Stimulated activated CD4-positive, alpha-beta T cell treated with anti-CD3 and anti-CD28 coated beads, Interleukin-12 subunit alpha, Interleukin-12 subunit beta, amount 100 ng/mL, for 4 hours (primary cell): ENCODE measurements around the gene GNG14.
"Not testable (repeated sequence)": the region's sequence is repeated elsewhere in the genome, so short reads cannot be mapped to it uniquely, and the experiment has no call there.

Experiments used
- DNase-seq: peaks from one replicate; pipeline ENCODE4 v3.0.0-alpha.2; 2020

Gene GNG14

DNA sequence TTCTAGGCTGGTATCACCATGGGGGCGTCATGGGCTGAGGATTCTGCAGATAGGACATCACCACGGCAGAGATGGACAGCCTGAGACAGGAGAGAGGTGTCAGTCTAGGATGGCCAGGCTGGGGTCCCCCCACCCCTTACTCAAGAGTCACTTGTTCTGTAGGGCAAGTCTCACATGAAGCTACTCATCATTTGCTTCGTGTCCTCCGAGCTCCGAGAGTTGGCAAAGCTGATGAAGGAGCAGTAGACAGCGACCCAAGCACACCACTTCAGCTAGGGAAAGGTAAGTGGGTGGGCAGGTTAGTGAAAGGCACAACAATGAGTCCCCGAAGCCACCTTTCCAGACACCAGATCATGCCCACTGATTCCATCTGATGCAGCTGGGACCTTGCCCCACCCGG lies 19.5 kb upstream of the GNG14 start:
- no peak for DNase-seq

DNA sequence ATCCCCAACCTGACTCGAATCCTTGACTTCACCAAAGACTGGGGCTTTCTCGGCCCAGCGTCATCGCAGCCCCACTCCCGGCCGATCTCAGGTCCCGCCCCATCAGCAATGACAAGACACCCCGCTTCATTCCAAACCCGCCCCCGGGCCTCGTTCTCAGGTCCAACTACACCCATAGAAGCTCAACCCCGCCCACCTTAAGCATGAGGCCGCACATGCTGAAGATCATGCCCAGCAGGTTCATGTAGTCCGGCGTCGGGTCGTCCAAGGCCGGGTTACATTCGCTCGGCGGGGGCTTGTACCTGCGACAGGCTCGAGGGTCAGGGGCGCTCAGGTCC lies 18.9 kb upstream of the GNG14 start:
- peak; percentile 58 for DNase-seq

DNA sequence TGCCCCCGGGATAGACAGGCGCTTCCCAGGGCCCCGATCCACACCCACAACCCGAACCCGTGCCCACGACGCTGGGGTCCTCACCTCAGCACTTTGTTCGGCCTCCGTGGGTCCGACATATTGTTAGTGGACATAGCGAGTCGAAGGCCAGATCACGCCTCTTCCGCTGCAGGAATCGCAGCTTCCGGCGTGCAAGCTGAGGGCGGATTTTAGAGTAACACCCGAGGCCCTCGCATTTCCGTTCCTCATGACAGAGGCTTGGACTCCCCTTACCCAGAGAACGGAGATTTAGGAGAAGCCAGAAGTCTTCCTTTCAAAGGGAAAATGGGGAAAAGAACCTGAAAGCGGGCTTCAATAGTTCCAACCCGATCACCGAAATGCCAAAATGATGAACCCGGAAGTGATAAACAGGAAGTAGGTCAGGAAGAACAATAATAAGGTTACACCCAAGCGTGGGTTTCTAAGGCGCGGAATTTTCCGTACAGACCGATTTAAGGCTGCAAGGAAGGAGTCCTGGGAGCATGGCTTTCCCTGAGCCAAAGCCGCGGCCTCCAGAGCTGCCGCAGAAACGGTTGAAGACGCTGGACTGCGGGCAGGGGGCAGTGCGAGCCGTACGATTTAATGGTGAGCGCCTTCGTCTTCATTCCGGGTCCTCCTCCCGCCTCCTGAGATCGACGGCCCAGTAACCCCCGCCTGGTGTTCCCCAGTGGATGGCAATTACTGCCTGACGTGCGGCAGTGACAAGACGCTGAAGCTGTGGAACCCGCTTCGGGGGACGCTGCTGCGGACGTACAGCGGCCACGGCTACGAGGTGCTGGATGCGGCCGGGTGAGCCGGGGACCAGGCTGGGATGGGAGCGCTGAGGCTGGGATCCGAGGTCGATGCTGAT lies 18.3 kb upstream of the GNG14 start:
- peak; percentile 70 for DNase-seq

DNA sequence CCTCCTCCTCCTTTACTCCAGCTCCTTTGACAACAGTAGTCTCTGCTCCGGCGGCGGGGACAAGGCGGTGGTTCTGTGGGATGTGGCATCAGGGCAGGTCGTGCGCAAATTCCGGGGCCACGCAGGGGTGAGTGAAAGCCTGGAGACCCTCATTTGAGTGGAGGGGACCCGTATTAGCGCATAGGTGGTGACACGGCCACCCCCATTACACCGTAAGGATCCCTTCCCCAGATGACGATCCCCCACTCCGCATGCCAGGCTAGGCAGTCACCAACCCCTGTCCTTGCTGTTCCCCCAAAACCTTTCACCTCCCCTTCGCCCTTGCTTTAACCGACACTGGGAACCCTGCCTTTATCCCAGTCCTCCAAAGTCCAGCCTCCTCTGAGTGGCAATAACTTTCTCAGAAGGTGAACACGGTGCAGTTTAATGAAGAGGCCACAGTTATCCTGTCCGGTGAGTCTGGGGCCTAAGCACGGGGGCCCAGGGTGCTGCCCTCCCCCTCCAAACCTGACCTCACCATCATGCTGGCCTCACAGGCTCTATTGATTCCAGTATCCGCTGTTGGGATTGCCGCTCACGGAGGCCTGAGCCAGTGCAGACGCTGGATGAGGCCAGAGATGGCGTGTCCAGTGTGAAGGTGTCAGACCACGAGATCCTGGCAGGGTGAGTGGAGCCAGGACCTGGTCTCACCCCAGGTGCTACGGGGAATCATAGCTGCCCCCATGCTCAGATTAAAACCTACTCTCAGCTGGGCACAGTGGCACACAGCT lies 17.5 kb upstream of the GNG14 start:
- DNase-seq, result no peak

DNA sequence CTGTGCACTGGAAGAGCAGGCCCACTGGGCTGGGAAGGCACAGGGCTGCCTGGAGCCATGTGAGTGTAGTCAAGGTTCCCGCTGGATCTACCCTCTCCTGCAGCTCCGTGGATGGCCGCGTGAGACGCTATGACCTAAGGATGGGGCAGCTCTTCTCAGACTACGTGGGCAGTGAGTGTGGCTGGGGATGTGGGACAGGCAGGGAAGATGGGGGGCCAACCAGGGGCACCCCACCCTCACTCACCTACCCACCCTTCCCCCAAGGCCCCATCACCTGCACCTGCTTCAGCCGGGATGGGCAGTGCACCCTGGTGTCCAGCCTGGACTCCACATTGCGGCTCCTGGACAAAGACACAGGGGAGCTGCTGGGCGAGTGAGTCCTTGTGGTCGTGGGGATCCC lies 15.1 kb upstream of the GNG14 start:
- DNase-seq, result no peak

DNA sequence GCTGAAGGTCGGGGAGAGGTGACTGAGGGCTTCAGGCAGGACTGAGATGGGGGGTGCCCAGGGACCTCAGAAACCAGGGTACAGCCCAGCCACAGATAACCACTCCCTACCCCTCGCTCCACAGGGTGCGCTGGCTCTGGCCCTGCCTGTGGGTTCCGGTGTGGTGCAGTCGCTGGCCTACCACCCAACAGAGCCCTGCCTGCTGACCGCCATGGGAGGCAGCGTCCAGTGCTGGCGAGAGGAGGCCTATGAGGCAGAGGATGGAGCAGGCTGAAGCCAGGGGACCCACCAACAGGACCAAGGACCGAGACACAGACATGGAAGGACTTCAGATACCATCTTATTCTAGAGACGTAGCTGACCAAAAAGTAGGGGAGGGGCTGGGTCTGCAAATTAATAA lies 12.4 kb upstream of the GNG14 start:
- no peak for DNase-seq

DNA sequence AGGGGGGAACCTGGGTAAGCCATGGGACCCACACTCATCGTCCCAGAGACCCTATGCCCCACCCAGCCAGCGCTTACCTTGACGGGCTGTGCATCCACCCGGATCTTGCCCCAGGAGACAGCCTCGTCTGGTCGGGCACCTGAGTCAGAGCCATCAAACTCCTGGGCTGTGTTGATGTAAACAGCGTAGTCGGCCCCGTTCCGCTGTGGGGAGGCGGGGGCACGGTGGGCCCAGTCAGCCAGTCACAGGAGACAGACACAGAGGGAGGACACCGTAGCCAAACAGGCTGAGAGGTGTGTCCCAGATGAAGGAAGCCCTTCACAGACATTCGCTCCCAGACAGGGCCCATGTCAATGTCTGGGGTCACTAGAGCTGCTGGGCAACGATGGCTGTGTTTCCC lies 11.9 kb upstream of the GNG14 start:
- no peak for DNase-seq

DNA sequence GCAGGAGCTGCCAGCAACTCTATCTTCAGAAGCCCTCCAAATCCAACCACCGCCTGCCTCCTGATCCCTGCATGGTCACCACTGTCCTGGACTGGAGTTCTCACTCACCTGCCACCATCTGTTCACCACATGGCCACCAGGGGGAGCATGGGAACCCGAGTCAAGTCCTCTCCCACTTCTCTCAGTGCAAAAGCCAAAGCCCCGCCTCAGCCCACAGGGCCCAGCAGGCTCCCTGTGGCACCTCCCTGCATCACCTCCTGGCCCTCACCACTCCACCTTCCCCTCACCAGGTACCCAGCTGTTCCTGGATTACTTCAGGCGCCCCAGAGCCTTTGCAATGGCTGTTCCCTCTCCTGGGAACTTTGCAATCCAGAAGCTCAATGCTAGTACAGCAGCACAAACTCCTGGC lies 11.4 kb upstream of the GNG14 start:
- DNase-seq, result peak; percentile 88

DNA sequence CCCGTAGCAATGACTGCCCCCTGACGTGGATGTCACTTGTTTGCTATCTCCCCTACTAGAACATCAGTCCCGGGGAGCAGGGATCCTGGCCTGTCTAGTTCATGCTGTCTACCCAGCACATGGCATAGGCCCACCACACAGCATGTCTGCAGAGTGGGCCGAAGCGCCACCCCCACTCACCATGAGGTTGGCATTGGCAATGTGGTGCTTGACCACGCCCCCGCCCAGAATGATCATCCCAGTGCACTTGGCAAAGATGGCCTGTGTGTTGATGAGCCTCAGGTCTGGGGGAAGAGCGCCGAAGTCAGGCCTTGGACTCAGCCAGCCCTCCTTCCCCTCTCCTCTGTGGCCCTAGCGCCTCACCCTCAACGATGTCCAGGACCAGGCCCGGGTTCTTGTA lies 10.9 kb upstream of the GNG14 start:
- no peak for DNase-seq

DNA sequence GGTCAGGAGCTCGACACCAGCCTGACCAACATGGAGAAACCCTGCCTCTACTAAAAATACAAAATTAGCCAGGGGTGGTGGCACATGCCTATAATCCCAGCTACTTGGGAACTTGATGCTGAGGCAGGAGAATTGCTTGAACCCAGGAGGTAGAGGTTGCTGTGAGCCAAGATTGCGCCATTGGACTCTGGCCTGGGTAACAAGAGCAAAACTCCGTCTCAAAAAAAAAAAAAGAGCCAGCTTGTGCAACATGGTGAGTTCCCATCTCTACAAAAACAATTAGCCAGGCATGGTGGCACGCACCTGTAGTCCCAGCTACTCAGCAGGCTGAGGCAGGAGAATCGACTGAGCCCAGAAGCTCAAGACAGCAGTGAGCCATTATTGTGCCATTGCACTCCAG lies 9.8 kb upstream of the GNG14 start:
- DNase-seq, result not testable (repeated sequence)

DNA sequence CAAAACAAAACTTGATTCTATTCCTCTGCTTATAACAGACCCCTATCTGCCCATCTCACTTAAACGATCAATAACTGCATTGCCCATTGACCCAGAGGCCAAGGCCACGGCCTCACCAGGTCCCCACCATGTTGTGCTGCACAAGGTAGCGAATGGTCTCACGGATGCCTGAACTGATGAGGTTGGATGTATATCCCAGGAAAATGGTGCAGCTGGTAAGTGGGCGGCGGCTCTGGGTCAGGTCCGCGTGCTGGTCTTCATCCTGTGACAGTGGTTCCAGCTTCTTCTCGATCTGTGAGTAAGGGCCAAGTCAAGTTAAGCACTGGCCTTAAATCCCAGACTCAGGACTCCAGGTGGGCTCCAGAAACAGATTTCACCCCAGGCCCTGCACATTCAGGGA lies 7.8 kb upstream of the GNG14 start:
- no peak for DNase-seq

DNA sequence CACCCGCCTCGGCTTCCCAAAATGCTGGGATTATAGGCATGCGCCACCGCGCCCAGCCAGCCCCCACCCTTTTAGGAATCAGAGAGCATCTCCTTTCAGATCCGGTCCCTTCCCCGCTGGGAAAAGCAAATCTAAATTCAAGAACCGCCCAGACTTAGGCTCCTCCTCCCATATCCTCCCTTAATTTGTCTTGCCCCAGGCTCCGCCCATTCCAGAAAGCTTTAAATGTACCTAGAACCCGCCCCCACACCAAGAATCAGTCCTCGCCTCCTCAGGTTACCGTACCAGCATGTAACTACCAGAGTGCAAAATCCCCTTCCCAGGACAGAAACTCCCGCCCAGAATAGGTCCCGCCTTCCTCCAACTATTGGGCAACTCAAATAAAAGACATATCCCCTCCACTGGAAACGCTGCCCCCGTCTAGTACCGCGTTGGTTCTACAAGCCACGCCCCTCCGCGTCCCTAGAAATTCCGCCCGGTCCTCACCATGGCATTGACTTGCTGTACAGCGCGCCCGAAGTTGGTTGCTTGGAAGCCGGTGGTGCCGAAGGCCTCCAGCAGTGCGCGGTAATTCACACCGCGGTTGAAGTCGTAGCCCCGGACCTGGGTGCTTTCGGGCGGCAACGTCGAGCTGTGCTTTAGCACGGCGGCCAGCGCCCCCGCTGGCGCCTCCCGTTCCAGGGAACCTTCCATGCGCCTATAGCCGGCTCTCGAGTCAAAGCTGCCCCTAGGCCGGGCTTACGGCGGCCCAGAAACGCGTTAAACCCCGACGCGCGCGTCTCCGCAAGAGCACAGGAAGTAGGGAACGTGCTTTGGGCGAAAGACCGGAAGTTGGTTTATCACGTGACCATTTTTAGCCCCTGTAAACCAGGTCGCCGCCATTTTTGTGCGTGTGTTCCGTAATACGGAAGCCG lies 6.5 kb upstream of the GNG14 start, which contains the start of gene DHPS:
Gene DHPS (minus strand): TSS at position 807 of the 914 bp plus-strand sequence. CDS start 114 bp downstream, at position 693.
- DNase-seq, result peak; percentile 81

DNA sequence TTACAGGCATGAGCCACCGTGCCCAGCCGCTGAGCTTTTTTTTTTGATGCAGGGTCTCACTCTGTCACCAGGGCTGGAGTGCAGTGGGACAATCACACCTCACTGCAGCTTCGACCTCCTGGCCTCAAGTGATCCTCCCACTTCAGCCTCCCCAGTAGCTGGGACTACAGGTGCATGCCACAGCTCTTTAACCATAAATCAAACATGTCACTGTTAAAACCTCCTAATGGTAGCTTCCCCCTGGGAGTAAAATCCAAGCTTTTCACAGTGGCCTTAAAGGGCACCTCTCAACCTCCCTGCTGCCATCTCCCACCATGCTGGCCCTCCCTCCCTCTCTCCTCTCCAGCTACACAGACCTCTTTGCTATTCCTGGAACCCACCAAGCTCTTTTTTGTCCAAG lies 2.0 kb upstream of the GNG14 start:
- no peak for DNase-seq

DNA sequence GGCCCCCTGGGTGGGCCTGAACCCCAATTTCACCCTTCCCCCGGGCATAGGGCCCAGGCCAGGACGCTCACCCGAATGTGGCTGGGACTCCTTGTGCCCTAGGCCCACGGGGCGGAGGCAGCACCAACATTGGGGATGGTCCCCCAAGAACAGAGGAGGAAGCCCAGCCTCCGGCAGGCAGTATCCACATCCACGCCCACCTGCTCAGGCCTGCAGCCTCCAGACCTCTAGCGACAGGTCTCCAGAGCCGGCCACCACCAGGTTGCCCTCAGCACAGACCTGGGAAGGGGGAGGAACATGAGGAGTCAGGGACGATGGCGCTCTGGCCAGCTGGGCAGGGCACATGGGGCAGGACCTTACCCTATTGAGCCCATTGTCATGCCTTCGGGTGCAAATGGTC lies 1.2 kb downstream of the GNG14 start:
- no peak for DNase-seq

DNA sequence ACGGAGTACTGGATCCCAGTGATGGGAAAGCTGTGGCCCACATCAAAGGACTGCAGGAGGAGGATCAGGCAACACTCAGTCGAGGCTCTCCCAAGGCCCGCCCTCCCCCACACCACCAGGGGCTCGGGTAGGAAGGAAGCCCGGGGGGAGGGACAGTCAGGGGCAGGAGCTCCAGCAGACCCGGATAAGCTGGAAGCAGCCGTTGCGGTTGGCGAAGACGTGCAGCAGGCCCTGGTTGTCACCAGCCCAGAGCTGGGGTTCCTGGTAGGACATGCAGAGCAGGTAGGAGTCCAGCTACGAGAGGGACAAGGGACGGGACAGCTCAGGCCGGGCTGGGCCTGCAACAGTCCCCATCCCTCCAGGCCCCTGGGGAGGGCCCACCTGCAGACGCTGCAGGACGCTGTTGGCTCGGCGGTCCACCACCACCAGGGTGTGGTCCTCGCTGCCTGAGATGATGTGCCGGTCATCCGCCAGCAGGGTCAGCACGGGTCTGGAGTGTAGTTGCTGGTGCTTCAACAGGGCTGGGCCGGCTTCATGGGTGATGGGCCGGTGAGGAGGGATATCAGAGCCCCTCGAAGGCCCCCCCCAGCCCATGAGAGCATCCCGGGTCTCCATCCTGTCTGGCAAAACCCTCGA lies 1.9 kb downstream of the GNG14 start:
- no peak for DNase-seq

DNA sequence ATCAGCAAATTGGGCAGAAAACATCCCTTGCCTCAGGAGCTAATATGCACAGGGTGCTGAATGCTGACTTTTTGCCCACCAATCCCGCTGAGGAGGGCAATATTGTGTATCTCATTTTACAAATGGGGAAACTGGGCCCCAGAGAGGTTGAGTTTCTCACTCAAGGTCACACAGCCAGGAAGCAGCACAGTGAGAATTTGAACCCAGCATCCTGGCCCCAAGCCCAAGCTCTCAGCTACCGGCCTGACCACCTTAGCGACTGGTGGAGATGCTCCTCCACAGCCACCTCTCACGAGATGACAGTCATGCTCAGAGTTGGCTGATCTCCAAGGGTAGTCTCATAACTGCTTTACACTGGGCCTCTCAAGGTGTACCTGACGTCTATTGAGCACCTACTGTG lies 5.2 kb downstream of the GNG14 start:
- no peak for DNase-seq

DNA sequence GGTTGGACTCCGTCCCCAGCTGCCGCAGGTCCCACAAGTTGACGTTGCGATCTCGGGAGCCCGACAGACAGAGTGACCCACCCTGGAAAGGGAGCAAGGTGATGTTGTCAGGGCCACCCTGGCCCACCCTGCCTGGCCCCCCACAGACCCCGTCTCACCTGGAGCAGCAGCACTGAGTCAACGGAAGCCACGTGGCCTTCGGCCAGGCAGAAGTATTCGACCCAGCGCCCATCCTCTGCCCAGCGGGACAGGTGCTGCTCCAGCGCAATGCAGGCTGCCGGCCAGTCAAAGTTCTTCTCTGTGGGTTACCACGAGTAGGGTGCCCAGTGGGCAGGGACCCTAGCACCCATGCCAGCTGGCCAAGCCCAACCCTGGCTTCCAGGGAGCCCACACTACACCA lies 6.8 kb downstream of the GNG14 start:
- no peak for DNase-seq

DNA sequence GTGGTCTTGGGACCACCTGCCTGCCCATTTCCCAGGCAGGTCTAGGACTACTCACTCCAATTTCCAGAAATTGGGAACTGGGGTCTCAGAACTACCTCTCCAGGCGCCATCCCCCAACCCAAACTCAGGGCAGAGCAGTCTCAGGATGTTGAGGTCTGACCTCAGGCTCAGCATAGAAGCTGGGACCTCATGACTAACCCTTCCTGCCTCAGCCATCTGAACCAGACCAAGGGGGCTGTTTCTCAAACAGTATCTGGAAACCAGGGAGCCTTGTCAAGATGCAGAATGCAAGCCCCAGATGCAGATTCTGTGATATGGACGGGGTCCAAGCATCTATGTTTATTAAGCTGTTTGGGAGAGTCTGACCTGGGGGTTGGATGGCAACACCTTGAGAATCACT lies 7.3 kb downstream of the GNG14 start:
- no peak for DNase-seq

DNA sequence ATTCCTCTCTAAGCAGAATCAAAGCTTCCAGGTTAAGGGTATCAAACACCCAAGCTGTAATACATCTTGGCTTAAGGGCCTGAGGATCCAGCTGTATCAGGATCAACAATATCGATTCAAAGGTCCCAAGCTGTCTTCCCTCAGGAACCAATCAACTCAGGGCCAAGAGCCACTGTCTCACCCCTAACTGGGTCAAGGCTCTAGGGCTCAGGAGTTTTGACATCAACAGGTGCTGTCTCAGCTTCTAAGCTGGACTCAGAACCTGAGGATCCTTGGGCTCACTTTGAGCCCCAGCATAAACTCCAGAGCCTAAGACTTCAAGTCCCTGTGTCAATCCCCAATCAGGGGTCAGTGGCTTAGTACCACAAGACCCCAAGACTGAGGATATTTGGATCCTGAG lies 7.7 kb downstream of the GNG14 start:
- no peak for DNase-seq

DNA sequence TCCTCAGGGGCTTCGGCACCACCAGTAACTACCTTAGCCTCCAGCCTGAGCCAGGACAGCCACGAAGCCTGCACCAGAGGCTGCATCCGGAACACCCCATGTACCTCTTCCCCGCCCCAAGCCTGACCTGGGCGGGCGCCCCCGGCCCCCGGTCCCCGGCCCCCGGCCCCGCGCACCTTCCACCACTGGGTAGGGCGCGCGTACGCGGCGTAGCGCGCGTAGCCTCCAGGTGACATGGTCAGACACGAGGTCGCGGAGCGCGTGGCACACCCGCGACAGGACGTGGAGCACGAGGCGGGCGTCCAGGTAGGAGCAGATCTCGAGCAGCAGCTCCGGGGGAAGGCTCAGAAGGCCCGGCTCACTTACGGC lies 8.2 kb downstream of the GNG14 start:
- DNase-seq, result no peak

DNA sequence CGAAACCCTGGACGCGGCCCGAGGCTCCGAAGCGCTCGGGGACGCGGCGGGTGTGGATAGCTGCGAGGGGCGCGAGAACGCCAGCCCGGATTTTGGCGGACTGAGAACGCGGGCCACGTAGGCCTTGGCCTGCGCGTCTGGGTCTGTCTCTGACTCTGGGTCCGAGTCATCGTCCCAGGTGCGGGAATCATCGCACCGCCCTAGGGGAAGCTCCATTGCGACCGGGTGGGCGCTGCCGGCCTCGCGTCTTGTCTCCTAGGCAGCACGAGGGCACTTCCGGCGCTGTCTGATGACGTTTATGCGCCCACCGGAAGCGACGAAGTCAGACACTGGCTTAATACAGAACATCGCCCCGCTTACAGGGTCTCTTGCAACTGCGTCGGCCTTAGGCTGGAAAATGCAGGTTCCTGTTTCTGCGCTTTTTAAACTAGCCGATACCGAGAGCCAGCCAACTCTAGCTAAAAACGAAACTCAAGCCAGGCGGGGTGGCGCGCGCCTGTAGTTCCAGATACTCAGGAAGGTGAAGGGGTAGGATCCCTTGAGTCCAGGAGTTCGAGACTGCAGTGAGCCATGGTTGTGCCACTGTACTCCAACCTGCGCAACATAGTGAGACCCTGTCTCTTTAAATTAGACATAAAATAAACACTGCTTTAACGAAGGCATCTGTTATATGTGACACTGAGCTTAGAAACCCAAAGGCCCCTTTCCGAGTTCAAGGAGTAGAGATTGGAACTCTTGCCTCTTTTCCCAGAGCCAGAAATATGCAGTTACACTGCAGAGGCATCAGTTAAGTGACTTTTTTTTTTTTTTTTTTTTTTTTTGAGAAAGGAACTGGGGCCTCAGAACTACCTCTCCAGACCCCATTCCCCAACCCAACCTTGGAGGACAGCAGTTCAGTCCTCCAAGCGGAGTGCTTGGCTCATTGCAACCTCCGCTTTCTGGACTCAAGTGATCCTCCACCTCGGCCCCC lies 8.9 kb downstream of the GNG14 start, which contains the start of gene FBXW9:
Gene FBXW9 (minus strand): TSS at position 266 of the 970 bp plus-strand sequence. CDS start 50 bp downstream, at position 216.
- peak; percentile 98 for DNase-seq
